RWPE2 (cell line): ENCODE measurements around the gene ZNF496.

Experiments
- ATAC-seq: fragments of 200-7000 bp; cut with Tn5 transposase; 3 replicates; pipeline ENCODE4 v1.9.1; 2021; ENCODE audit warnings: low read depth
- DNase-seq: peaks from one replicate; pipeline ENCODE4 v3.0.0-alpha.2; 2020; ENCODE audit warnings: low spot score
- H3K27ac ChIP-seq: fragments of 450-650 bp; 2 replicates; pipeline ENCODE4 v1.5.1; 2017; ENCODE audit warnings: mild to moderate bottlenecking; ENCODE audit not compliant: poor library complexity, severe bottlenecking
- H3K27me3 ChIP-seq: fragments of 250-450 bp; sonication (Bioruptor Pico); 2 replicates; pipeline ENCODE4 v1.5.1; 2021; ENCODE audit warnings: mild to moderate bottlenecking, moderate library complexity; ENCODE audit not compliant: insufficient read depth, poor library complexity, severe bottlenecking
- H3K36me3 ChIP-seq: fragments of 250-450 bp; sonication (Bioruptor Pico); 2 replicates; pipeline ENCODE4 v1.5.1; 2020; ENCODE audit warnings: low read depth, mild to moderate bottlenecking, moderate library complexity
- H3K4me1 ChIP-seq: fragments of 250-450 bp; sonication (Bioruptor Pico); 2 replicates; pipeline ENCODE4 v1.5.1; 2021; ENCODE audit warnings: mild to moderate bottlenecking, moderate library complexity; ENCODE audit not compliant: insufficient read depth, poor library complexity, severe bottlenecking
- H3K4me3 ChIP-seq: fragments of 250-450 bp; sonication (Bioruptor Pico); 2 replicates; pipeline ENCODE4 v1.5.1; 2021; ENCODE audit warnings: mild to moderate bottlenecking, moderate library complexity; ENCODE audit not compliant: severe bottlenecking
- H3K9me3 ChIP-seq: fragments of 250-450 bp; sonication (Bioruptor Pico); 2 replicates; pipeline ENCODE4 v1.5.1; 2021; ENCODE audit warnings: mild to moderate bottlenecking, moderate library complexity; ENCODE audit not compliant: severe bottlenecking
- TF ChIP-seq, protein P1 (sequence below): fragments of 450-650 bp; IDR thresholded peaks from one replicate; pipeline ENCODE4 v1.5.1; 2017; ENCODE audit warnings: mild to moderate bottlenecking, moderate library complexity; ENCODE audit not compliant: poor library complexity, severe bottlenecking

The ZNF496 gene

DNA sequence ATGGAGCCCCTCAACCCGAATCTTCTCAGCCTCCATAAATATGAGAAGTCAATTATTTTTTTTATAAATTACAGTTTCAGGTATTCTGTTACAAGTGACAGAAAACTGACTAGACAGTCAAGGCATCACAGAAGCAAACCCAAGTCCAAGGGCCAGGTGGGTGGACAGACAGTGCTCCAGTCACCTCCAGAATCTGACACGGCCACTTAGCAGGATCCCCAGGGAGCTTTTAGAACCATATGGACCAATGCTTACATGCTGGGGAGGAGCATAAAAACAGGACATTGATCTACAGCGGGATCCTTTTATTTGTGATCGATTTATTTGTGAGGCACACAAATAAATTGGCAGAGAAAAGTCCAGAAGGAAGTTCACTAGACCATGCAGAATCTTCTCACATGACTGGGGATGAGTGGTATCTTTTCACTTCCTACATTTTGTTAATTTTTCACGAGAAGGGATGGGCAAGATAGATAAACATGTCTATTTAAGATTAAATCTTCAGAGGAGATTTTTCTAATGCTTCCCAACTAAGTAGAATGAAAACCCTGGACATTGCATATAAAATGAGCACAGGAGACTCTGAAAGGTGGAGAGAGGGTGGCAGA is 15.0 kb downstream of the ZNF496 start:
- H3K4me1 ChIP-seq, result peaks cover 3% of the 10 kb centered on the region
- TF ChIP-seq, protein P1, sequence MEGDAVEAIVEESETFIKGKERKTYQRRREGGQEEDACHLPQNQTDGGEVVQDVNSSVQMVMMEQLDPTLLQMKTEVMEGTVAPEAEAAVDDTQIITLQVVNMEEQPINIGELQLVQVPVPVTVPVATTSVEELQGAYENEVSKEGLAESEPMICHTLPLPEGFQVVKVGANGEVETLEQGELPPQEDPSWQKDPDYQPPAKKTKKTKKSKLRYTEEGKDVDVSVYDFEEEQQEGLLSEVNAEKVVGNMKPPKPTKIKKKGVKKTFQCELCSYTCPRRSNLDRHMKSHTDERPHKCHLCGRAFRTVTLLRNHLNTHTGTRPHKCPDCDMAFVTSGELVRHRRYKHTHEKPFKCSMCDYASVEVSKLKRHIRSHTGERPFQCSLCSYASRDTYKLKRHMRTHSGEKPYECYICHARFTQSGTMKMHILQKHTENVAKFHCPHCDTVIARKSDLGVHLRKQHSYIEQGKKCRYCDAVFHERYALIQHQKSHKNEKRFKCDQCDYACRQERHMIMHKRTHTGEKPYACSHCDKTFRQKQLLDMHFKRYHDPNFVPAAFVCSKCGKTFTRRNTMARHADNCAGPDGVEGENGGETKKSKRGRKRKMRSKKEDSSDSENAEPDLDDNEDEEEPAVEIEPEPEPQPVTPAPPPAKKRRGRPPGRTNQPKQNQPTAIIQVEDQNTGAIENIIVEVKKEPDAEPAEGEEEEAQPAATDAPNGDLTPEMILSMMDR, result no peak
- H3K27ac ChIP-seq, result no peak overlapping the region
- DNase-seq, result no peak
- no peaks in the 10 kb centered on the region for H3K27me3 ChIP-seq
- no peaks in the 10 kb centered on the region for H3K9me3 ChIP-seq
- no peak for ATAC-seq
- H3K36me3 ChIP-seq, result peaks cover 42% of the 10 kb centered on the region
- H3K4me3 ChIP-seq, result no peak overlapping the region

DNA sequence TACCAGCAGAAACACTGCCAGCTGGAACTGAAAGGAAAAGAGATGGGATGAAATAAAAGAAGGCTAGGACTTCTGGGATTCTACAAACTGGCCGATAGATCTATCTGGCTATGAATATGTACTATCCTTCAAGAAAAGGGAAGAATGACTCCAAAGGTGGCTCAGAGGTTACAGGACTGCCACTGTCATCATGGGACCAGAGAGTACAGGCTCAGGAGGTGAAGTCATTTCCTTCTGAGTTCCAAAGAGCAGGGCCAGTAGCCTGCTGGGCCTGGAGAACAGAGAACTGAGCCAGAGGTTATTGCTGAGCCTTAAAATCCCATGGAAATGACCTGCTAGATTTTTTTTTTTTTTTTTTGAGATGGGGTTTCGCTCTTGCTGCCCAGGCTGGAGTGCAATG is 27.6 kb downstream of the ZNF496 start:
- Histone ChIP-seq H3K36me3 (peaks cover 36% of the 10 kb centered on the region), H3K4me3 (no peak overlapping the region), H3K9me3 (no peaks in the 10 kb centered on the region), H3K4me1 (no peaks in the 10 kb centered on the region), H3K27ac (no peak overlapping the region), H3K27me3 (no peaks in the 10 kb centered on the region)
- DNase-seq (no peak), ATAC-seq (no peak)
- TF ChIP-seq, protein P1, result no peak

DNA sequence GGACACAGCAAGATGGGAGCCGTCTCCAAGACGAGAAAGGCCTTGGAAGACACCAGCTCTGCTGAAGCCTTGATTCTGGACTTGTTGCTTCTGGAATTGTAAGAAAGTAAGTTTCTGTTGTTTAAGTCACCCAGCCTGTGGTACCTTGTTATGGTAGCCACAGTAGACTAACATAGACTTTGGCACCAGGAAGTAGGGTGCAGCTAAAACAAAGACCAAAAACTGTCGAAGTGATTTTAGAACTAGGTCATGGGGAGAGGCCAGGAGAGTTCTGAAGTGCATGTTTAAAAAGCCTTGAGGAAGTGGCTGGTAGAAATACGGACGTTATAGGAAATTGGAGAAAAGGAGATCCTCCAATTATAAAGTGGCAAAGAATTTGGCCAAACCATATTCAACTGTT is 28.5 kb downstream of the ZNF496 start:
- no peak for DNase-seq
- H3K36me3 ChIP-seq, result peaks cover 33% of the 10 kb centered on the region
- TF ChIP-seq, protein P1, result no peak

DNA sequence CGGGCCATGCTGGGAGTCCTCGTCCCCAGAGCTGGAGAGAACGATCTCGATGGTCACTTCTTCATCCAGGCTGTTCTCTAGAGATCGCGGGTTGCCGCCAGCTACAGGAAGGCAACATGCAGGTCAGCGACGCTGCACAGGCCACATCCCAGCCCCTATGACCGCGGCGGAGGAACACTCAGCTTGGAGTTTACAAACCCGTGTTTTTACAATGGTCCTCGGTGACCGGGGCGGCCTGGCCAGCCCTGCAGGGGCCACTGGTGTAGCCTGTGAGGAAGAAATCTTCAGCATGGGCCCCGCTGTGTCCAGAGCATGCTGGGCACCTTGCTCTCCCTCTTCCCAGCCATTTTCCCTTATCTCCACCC is 30.5 kb downstream of the ZNF496 start:
- H3K4me3 ChIP-seq, result no peak overlapping the region
- TF ChIP-seq, protein P1, result no peak
- H3K27ac ChIP-seq, result no peak overlapping the region
- H3K36me3 ChIP-seq, result peaks cover 19% of the 10 kb centered on the region
- no peaks in the 10 kb centered on the region for H3K27me3 ChIP-seq
- ATAC-seq (no peak), DNase-seq (no peak)
- no peaks in the 10 kb centered on the region for H3K4me1 ChIP-seq
- H3K9me3 ChIP-seq, result no peaks in the 10 kb centered on the region

More for the DNA sequence above, 28.5 kb downstream of the ZNF496 start:
- H3K4me1 ChIP-seq, result no peaks in the 10 kb centered on the region
- H3K27me3 ChIP-seq, result no peaks in the 10 kb centered on the region
- H3K9me3 ChIP-seq, result no peaks in the 10 kb centered on the region
- H3K27ac ChIP-seq, result no peak overlapping the region
- H3K4me3 ChIP-seq, result no peak overlapping the region
- ATAC-seq, result no peak

DNA sequence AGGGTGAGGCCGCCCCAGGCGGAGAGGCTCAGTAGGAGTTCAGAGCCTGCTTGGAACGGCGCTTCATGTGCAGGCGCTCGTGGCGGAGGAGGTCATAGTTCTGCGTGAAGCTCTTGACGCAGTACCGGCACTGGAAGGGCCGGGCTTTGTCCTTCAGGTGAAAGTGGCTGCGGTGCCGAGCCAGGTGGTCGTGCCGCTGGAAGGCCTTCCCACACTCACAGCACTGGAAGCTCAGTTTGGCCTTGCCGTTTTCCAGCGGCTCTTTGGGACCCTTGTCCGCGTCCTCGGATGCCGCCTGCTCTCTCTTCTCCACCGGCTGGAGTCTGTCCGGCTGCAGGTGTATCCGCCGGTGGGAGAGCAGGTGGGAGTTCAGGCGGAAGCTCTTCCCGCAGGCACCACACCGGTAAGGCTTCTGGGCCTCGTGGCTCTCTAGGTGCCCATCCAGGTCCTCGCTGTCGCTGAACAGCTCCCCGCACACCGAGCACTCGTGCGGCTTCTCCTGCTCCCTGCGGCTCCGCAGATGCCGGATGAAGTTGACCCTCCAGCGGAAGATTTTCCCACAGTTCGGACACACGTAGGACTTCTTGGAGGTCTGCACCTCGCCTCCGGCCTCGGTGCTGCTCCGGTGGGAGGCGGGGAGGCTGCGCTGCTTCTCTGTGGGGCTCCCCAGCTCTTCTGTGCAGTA is 31.0 kb downstream of the ZNF496 start:
- H3K9me3 ChIP-seq, result no peaks in the 10 kb centered on the region
- ATAC-seq, result no peak
- no peaks in the 10 kb centered on the region for H3K27me3 ChIP-seq
- no peak for DNase-seq
- no peak overlapping the region for H3K27ac ChIP-seq
- H3K4me3 ChIP-seq, result no peak overlapping the region
- H3K36me3 ChIP-seq, result peaks cover 19% of the 10 kb centered on the region
- TF ChIP-seq, protein P1, result no peak
- no peaks in the 10 kb centered on the region for H3K4me1 ChIP-seq
